LoVo (cell line): Measurements from ENCODE around the gene EI24.

Experiments
- DNase-seq: peaks from one replicate; pipeline ENCODE4 v3.0.0-alpha.2; 2016; ENCODE audit warnings: low spot score

Gene EI24

GRCh38 chr11:125579811-125580210, 10.5 kb downstream of the EI24 start:
- no peak for DNase-seq

- no peak for DNase-seq
Measured at GRCh38 chr11:125583496-125583895, 14.2 kb downstream of the EI24 start.

GRCh38 chr11:125585487-125585886, 16.2 kb downstream of the EI24 start:
- no peak for DNase-seq

GRCh38 chr11:125586623-125587022, 17.3 kb downstream of the EI24 start:
- no peak for DNase-seq

- DNase-seq: no peak
Measured at GRCh38 chr11:125587480-125587879, 18.2 kb downstream of the EI24 start.

GRCh38 chr11:125588505-125588904, 19.2 kb downstream of the EI24 start:
- DNase-seq: no peak

- peak; percentile 16 for DNase-seq
Measured at GRCh38 chr11:125591649-125592304, 22.5 kb downstream of the EI24 start.

GRCh38 chr11:125592305-125593113, 23.2 kb downstream of the EI24 start, which contains the start of gene STT3A:
STT3A (plus strand) TSS chr11:125592852; CDS start chr11:125595916, 3,064 bp downstream.
- DNase-seq: peak; percentile 98

GRCh38 chr11:125593114-125593820, 24.0 kb downstream of the EI24 start:
- DNase-seq: peak; percentile 32

GRCh38 chr11:125594958-125595357, 25.7 kb downstream of the EI24 start:
- no peak for DNase-seq

- DNase-seq: no peak
Measured at GRCh38 chr11:125600663-125601062, 31.4 kb downstream of the EI24 start.

- DNase-seq: no peak
Measured at GRCh38 chr11:125603207-125603606, 33.9 kb downstream of the EI24 start.

GRCh38 chr11:125605417-125605816, 36.1 kb downstream of the EI24 start:
- DNase-seq: no peak

- DNase-seq: no peak
Measured at GRCh38 chr11:125609545-125609944, 40.3 kb downstream of the EI24 start.

- DNase-seq: no peak
Measured at GRCh38 chr11:125618383-125618782, 49.1 kb downstream of the EI24 start.

GRCh38 chr11:125621995-125622394, 52.7 kb downstream of the EI24 start:
- DNase-seq: peak; percentile 7

GRCh38 chr11:125623064-125623463, 53.8 kb downstream of the EI24 start:
- DNase-seq: no peak

GRCh38 chr11:125624756-125625213, 55.5 kb downstream of the EI24 start, which contains the start of gene CHEK1:
CHEK1 (plus strand) TSS chr11:125625163; CDS start chr11:125626769, 1,606 bp downstream.
- DNase-seq: no peak

GRCh38 chr11:125625225-125625629, 56.0 kb downstream of the EI24 start:
- DNase-seq: no peak

GRCh38 chr11:125625630-125626287, 56.5 kb downstream of the EI24 start:
- peak; percentile 89 for DNase-seq

GRCh38 chr11:125626288-125626950, 57.1 kb downstream of the EI24 start:
- peak; percentile 55 for DNase-seq
